GM18868 (cell line): ENCODE data around the gene HDAC5.
"Not testable (repeated sequence)": the region's sequence is repeated elsewhere in the genome, so short reads cannot be mapped to it uniquely, and the experiment has no call there.

Experiments
- ATAC-seq: cut with Tn5 transposase; IDR thresholded peaks from one replicate; pipeline ENCODE4 v1.9.1; 2021; ENCODE audit warnings: mild to moderate bottlenecking, moderate library complexity; ENCODE audit not compliant: unreplicated experiment

Gene HDAC5

DNA sequence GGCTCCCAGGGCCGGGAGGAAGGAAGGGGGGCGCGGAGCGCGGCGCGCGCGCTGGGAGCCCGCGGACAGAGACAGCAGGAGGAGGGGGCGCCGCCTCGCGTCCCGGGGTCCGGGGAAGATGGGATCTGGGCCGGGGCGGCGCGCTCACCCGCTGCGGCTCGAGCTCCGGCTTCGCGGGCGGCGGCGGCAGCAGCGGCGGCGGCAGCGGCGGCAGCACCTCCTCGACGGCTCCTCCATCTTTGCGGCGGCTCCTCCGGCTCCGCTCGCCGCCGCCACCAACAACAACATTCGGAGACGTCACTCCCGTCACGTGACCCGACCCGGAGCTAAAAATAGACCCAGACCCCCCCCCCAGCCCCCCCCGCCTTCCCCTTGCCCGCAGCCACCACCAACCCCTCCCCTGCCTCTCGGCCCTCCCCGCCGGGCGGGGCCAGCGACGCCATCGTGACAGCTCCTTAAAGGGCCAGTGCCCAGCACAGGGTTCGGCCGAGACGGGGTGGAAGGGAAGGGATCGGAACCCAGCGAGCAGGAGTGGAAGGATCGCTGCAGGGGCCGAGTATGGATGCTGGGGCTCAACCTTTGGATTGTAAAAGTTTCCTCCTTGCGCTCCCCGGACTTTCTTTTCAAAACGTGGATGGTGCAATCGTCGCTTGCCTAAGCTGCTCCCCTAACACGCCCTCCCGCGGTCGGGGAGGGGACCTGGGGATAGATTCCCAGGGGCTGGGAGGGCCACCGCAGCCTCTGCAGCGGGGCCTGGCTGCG lies at the start of gene HDAC5:
Gene HDAC5, minus strand, starts transcription at position 286 of the 762 bp plus-strand sequence. CDS start 6,126 bp downstream, outside the sequence.
- ATAC-seq: peak; percentile 84

- ATAC-seq: no peak
These were observed 48.6 kb upstream of the HDAC5 start for GRCh38 chr17:44171931-44172455.

DNA sequence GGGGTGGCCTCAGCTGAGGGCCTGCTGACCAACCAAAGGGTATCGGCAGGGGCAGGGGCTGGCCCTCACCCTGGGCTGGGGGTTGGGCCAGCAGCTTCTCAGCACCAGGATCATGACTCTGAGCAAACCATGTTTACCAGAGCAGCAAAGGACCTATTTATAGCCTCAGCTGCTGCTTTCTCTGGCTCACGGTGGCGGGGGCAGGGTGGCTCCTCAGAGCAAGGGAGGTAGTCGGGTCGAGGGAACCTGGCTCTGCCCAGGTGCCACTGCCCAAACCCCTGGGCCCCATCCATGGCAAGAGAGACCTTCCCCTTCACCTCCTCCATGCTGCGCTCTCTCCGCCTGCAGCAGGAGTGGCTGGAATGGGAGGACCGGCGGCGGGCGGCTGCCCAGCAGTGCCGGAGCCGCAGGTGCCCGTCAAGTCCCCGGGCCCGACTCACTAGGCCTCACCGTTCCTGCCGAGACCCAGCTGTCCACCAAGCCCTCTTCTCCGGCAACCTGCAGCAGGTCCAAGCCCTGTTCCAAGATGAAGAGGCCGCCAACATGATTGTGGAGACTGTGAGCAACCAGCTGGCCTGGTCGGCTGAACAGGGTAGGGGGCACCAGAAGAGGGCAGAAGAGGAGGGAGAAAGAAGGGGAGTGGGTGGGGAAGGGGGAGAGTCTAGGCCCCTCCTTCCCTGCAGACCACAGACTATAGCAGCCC lies 47.2 kb upstream of the HDAC5 start, which contains the start of gene ASB16:
Gene ASB16, plus strand, starts transcription at position 206 of the 703 bp plus-strand sequence. Its CDS starts 86 bp downstream, at position 292.
- no peak for ATAC-seq

DNA sequence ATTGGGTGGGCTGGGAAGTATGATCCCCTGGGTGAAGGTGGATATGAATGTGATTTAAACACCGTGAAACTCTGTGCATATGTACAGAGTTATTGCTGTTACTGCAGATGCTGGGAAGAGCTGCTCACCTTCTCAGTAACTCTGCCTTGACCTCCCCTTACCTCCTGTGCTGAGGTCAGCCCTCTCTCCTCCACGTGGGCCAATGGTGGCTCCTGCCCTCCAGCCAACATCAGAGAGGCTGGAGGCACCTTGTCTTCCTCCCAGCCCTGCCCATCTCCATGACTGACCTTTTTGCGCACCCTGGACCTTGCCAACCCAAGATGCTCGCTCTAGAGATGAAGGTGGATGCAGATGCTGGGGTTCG lies 46.7 kb upstream of the HDAC5 start:
- ATAC-seq: no peak

- ATAC-seq: no peak
These were observed 43.9 kb upstream of the HDAC5 start for GRCh38 chr17:44167181-44167861.

- no peak for ATAC-seq
These were observed 41.0 kb upstream of the HDAC5 start for GRCh38 chr17:44164476-44164875.

DNA sequence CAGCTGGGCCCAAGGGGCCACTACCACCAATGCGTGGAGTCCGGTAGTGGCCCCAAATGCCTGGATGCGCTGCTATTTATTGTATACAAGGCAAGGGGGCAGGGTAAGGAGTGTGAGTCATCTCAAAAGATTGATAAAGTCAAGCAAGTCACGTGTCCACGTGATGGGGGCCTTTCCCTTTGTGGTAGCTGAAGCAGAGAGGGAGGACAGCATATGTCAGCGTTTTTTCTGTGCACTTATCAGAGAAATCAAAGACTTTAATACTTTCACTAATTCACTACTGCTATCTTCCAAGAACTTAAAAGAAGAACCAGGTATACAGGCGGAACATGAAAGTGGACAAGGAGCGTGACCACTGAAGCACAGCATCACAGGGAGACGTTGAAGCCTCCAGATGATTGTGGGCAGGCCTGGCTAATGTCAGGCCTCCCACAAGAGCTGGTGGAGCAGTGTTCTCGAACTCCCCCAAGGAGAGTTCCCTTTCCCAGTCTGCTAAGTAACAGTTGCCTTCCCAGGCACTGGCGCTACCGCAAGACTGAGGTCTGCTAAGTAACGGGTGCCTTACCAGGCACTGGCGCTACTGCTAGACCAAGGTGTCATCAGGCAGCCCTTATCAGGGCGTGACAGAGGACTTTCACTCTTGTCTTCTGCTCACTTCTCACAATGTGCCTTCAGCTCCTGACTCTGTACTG lies 36.2 kb upstream of the HDAC5 start:
- ATAC-seq: no peak

DNA sequence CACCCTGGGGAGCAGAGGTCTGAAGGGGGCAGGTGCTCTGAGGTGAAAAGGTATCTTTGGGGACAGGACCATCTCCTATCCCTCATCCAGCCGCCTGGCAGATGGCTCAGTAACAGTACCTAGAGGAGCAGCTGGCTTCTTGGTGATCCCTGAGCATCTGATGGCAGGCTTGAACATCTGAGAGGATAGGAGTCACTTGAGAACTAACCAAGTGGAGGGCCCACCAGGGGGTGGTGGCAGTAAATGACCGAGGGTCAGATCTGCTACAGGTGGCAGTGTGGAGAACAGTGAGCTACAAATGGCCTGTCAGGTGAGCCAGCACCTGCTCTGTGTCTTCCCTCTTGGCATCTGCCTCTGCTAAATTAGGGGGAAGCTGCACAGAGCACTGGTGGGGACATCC lies 32.0 kb upstream of the HDAC5 start:
- no peak for ATAC-seq

DNA sequence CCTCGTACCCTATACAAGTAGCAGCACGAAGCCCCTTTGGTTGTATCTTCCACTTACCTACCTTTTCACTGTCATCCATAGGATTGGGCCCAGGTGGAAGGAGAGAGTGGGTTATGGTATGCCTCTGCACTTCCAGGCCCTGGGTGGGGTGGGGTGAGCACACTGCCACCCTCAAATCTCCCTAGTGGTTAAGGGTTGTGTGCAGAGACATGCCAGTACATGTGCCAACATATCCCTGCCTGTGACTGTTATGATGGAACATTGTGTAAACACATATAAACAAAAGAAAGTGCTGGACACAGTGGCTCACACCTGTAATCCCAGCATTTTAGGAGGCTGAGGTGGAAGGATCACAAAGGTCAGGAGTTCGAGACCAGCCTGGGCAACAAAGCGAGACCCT lies 29.4 kb upstream of the HDAC5 start:
- no peak for ATAC-seq

DNA sequence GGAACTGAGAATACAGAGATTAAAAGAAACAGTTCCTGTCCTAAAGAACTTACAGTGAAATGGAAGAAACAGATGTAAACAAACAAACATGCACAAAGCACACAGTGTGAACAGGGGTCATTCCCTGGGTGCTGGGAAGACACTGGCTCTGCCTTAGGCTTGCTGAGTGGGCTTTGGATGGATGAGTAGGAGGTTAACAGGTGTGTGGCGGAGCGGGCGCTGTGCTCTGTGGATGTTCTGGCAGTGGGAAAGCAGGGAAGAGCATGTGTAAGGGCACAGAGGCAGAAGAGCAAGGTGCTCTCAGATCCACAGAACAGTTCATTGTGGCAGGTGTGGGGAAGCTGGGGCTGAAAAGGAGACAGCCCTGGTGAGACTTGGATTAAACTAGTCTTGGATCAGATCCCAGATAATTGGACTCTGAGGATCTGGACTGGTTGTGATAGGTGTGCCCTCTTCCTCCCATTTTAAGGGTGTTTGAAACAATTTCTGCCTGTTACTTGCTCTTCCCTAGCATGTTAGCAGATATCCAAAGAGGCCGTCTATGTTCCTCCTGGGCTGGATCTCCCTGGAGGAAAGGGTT lies 26.4 kb upstream of the HDAC5 start:
- no peak for ATAC-seq

DNA sequence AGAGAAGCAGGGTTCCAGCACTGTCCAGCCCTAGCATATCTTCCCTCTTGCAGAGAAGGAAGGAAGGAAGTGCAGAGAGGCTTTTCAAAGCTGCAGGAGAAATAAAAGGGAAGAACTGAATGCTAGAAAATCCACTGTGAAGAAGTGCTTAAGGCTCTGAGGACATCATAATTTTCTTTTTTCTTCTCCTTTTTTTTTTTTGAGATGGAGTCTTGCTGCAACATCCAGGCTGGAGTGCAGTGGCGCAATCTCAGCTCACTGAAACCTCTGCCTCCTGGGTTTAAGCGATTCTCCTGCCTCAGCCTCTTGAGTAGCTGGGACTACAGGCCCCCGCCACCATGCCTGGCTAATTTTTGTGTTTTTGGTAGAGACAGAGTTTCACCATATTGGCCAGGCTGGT lies 25.6 kb upstream of the HDAC5 start:
- not testable (repeated sequence) for ATAC-seq

DNA sequence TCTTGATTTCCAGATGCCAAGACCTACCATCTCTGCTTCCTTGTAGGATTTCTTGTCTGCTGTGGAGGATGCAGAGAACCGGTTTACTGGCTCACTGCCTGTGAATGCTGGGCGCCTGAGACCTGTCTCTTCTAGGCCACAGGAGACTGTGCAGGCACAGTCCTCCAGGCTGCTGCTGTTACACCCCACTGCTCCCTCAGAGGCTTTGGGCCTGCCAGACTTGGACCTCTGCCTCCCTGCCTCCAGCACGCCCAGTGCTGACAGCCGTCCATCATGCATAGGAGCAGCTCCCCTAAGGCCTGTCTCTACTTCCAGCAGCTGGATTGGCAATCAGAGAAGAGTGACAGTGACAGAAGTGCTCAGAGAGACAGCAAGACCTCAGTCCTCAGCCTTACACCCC lies 24.4 kb upstream of the HDAC5 start:
- ATAC-seq: no peak

GRCh38 chr17:44146375-44147346 lies 23.2 kb upstream of the HDAC5 start:
- ATAC-seq: no peak

GRCh38 chr17:44144966-44145739 lies 21.7 kb upstream of the HDAC5 start:
- no peak for ATAC-seq

GRCh38 chr17:44143921-44144320 lies 20.5 kb upstream of the HDAC5 start:
- not testable (repeated sequence) for ATAC-seq

DNA sequence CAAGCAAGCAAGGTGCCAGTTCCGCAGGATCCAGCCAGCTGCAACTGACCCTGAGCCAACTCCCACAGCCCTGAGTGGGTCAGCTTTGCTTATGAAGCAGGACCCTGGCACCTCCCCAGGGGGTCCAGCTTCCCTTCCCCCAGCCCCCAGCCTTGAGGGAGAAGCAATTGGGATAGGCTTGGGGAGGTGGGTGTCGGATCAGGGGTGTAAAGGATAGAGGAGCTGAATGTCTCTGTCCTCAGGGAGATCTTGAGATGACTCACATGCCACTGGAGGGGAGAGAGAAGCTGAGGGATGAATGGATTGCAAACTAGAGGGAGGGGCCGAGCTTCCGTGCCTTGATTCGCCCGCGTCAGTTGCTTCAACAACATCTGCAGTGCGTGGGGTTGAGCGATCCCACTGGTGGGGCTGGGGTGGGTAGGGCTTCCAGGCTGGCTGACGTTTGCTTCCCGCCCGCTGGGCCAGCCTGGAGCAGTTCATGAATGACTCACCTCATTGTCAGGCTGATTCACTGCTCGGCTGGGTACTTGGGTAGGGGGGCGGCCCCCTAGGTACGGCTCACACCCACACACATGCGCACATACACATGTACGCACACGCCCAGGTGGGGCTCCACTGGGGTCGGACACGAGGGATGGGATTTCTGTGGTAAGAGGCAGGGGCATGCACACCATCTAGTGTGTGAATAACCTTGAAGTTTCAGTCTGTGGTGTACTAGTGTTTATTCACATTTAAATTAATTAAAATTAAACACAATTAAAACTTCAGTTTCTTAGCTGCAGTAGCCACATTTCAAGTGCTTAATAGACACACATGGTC lies 14.7 kb upstream of the HDAC5 start:
- no peak for ATAC-seq

- no peak for ATAC-seq
These were observed 11.5 kb upstream of the HDAC5 start for GRCh38 chr17:44134752-44135568.
